Osteocyte (in vitro differentiated cells): ENCODE results near the gene NINJ2. TPM values are rescaled to one million over a fixed set of nuclear protein-coding genes. Genes with fewer than 3 reads are reported as not detected.

Experiments
- DNase-seq: peaks from one replicate; pipeline ENCODE4 v3.0.0; 2021; ENCODE audit warnings: mixed read lengths; ENCODE audit not compliant: unreplicated experiment; ENCODE audit errors: extremely low spot score
- H3K27ac Mint-ChIP-seq: one replicate; pipeline ENCODE4 v1.8.0; 2021; ENCODE audit warnings: mild to moderate bottlenecking, mixed read lengths; ENCODE audit not compliant: unreplicated experiment
- H3K27me3 Mint-ChIP-seq: one replicate; pipeline ENCODE4 v1.8.0; 2021; ENCODE audit warnings: mixed read lengths; ENCODE audit not compliant: unreplicated experiment
- H3K36me3 Mint-ChIP-seq: one replicate; pipeline ENCODE4 v1.8.0; 2021; ENCODE audit warnings: mixed read lengths; ENCODE audit not compliant: unreplicated experiment
- H3K4me1 Mint-ChIP-seq: one replicate; pipeline ENCODE4 v1.8.0; 2021; ENCODE audit warnings: mixed read lengths; ENCODE audit not compliant: unreplicated experiment
- H3K4me3 Mint-ChIP-seq: one replicate; pipeline ENCODE4 v1.8.0; 2021; ENCODE audit warnings: mild to moderate bottlenecking, moderate library complexity, mixed read lengths; ENCODE audit not compliant: unreplicated experiment
- H3K9me3 Mint-ChIP-seq: one replicate; pipeline ENCODE4 v1.8.0; 2021; ENCODE audit warnings: mixed read lengths; ENCODE audit not compliant: unreplicated experiment
- total RNA-seq: library from RNA; stranded (reverse); gene quantifications from 2 replicates; pipeline ENCODE4 v1.2.1, GENCODE V29; 2021
- TF ChIP-seq, protein P1 (sequence below): fragments of 200-600 bp; sonication (generic); IDR thresholded peaks from 2 replicates; pipeline ENCODE4 v1.5.0; 2021; ENCODE audit warnings: antibody characterized with exemption, mild to moderate bottlenecking, moderate library complexity

NINJ2 gene
- total RNA-seq, 1 donor from 2014 or later: 2.3 TPM

DNA sequence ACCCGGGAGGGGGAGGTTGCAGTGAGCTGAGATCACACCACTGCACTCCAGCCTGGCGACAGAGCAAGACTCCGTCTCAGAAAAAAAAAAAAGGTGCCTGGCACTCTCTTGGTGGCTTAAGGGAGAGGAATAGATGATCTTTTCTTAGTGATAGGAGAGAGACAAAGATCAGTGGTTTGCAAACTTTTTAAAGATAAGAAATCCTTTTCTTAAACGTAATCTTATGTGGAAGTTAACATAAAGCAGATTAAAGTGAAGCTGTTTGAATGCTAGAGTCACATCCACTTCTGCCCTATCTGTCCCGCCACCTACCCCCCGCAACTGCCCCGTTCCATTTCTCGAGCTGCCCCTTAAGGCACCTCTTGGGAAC is 6.3 kb upstream of the NINJ2 start:
- TF ChIP-seq, protein P1, sequence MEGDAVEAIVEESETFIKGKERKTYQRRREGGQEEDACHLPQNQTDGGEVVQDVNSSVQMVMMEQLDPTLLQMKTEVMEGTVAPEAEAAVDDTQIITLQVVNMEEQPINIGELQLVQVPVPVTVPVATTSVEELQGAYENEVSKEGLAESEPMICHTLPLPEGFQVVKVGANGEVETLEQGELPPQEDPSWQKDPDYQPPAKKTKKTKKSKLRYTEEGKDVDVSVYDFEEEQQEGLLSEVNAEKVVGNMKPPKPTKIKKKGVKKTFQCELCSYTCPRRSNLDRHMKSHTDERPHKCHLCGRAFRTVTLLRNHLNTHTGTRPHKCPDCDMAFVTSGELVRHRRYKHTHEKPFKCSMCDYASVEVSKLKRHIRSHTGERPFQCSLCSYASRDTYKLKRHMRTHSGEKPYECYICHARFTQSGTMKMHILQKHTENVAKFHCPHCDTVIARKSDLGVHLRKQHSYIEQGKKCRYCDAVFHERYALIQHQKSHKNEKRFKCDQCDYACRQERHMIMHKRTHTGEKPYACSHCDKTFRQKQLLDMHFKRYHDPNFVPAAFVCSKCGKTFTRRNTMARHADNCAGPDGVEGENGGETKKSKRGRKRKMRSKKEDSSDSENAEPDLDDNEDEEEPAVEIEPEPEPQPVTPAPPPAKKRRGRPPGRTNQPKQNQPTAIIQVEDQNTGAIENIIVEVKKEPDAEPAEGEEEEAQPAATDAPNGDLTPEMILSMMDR: no peak
- H3K27ac Mint-ChIP-seq: no peak overlapping the region
- H3K4me3 Mint-ChIP-seq: no peak overlapping the region
- peaks cover 11% of the 10 kb centered on the region for H3K27me3 Mint-ChIP-seq
- H3K9me3 Mint-ChIP-seq: no peaks in the 10 kb centered on the region
- peaks cover 8% of the 10 kb centered on the region for H3K4me1 Mint-ChIP-seq
- no peak for DNase-seq
- H3K36me3 Mint-ChIP-seq: no peaks in the 10 kb centered on the region

DNA sequence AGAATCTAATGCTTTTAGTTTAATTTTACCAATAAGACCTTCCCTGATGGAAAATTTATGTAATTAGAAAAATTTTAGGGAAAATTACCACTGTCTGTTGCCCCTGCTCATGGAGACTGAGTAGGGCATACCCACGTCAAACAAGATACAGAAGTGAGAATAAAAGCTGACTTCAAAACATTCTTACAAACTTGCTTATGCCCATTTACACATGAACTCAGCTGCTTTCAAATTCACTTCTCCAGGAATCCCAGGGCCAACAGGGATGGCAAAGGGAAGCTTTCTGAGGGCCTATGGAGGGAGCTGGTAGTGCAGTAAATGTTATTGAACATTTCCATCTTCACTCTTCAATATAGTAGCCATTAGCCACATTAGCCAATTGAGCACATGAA is 4.8 kb upstream of the NINJ2 start:
- Mint-ChIP-seq H3K36me3 (no peaks in the 10 kb centered on the region), H3K9me3 (no peaks in the 10 kb centered on the region), H3K27ac (no peak overlapping the region), H3K27me3 (peaks cover 9% of the 10 kb centered on the region), H3K4me3 (no peak overlapping the region), H3K4me1 (peaks cover 21% of the 10 kb centered on the region)
- no peak for DNase-seq
- TF ChIP-seq, protein P1: no peak

DNA sequence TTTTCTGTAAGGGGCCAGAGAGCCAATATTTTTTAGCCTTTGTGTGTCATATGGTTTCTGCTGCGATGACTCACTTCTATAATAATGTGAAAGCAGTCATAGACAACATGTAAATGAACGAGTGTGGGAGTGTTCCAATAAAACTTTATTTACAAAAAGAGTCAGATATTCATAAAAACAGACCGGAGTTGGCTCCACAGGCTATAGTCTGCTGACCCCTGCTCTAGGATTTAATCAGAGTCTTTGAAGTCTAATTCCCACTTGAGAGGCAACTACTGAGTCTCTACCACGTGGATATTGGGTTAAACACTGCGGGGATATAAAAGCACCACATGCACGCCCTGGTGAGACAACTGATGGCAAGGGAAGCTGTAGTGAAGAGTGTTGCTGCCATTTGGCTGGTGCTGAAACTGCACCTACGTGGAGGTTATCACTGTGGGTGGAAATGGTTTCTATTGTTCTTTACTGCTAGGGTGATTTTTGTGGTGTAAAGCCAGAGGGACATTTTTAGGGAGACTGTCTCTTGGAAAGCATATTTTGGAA is 3.6 kb upstream of the NINJ2 start:
- Mint-ChIP-seq H3K36me3 (no peaks in the 10 kb centered on the region), H3K9me3 (no peaks in the 10 kb centered on the region), H3K4me1 (peaks cover 33% of the 10 kb centered on the region), H3K27me3 (no peaks in the 10 kb centered on the region), H3K27ac (no peak overlapping the region), H3K4me3 (no peak overlapping the region)
- TF ChIP-seq, protein P1: no peak
- no peak for DNase-seq

DNA sequence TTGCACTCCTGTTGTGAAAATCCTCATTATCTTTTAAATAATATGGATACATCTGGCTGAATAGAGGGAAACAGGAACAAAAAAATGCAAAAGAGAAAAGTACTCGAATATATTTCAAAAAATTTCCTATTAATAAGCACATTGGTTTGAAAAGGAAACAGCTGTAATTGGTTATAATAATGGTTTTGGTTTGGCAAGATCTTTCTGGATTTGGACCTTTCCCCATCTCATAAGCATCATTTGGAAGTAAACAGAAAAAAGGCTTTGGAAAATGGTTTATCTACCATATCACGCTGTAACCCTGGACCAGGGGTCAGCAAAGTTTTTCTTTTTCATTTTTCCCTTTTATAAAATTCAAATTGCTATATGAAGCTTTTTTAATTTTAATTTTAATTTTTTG is 2.8 kb upstream of the NINJ2 start:
- Mint-ChIP-seq H3K36me3 (no peaks in the 10 kb centered on the region), H3K4me3 (no peak overlapping the region), H3K4me1 (peaks cover 35% of the 10 kb centered on the region), H3K27ac (no peak overlapping the region), H3K9me3 (no peaks in the 10 kb centered on the region), H3K27me3 (no peaks in the 10 kb centered on the region)
- TF ChIP-seq, protein P1: no peak
- DNase-seq: no peak

DNA sequence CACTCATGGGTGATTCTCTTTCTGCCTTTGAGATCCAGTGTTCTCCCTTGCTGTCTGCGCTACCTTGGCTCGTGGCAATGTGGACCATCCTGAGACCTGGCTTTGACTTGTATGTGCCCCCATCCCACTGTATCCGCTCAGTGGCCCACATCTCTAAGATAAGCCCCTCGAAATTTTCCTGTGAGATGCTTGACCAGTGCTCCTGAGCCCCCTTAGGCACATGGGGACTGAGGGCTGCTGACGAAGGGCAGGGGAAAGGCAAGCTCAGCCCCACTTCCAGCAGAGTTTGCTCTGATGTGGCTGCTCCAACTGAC is 1.5 kb upstream of the NINJ2 start:
- no peaks in the 10 kb centered on the region for H3K9me3 Mint-ChIP-seq
- no peaks in the 10 kb centered on the region for H3K36me3 Mint-ChIP-seq
- H3K4me1 Mint-ChIP-seq: peaks cover 35% of the 10 kb centered on the region
- TF ChIP-seq, protein P1: no peak
- no peak for DNase-seq
- no peak overlapping the region for H3K4me3 Mint-ChIP-seq
- H3K27ac Mint-ChIP-seq: no peak overlapping the region
- H3K27me3 Mint-ChIP-seq: no peaks in the 10 kb centered on the region
